ENCODE data around the gene PITPNC1.
"Not testable (repeated sequence)": the region's sequence is repeated elsewhere in the genome, so short reads cannot be mapped to it uniquely, and the experiment has no call there.

PITPNC1 gene

GRCh38 chr17:67636834-67637520 is 259.9 kb downstream of the PITPNC1 start:
- in situ Hi-C loops (cut with MboI; ENCODE audit: low sequenced_read_pairs): no loop called here

GRCh38 chr17:67637901-67638641 is 261.0 kb downstream of the PITPNC1 start:
- in situ Hi-C loops (cut with MboI; ENCODE audit: low sequenced_read_pairs): no loop called here

DNA sequence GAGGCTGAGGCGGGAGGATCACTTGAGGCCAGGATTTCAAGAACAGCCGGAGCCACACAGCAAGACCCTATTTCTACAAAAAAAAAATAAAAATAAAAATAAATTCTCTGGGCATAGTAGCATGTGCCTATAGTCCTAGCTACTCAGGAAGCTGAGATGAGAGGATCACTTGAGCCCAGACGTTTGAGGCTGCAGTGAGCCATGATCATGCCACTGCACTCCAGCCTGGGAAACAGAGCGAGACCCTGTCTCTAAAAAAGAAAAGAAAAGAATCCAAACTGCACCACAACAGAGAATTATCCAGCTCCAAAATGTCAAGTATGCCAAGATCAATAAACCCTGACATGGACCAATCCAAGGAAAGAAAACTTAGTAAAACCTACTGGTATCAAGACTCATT is 261.8 kb downstream of the PITPNC1 start:
- in situ Hi-C loops (cut with MboI; ENCODE audit: low sequenced_read_pairs): no loop called here

DNA sequence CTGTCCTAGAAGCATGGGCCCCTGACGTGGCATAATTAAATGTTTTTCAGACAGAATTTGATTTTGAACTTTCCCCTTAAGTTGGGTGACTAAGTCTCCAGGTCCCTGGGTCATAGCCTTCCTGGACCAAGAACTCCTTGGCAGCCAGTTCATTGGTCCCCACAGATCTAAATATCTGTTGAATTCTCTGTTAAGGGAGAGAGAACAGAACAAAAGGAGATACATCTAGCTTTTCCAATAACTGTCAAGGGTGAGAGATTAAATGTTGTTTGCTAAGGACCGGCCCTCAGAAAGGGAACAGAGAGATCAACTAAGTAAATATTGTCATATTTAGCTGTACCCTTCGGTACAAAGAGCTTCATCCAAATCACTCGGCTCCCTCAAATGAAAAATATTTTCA is 262.5 kb downstream of the PITPNC1 start:
- in situ Hi-C loops (cut with MboI; ENCODE audit: low sequenced_read_pairs): no loop called here

DNA sequence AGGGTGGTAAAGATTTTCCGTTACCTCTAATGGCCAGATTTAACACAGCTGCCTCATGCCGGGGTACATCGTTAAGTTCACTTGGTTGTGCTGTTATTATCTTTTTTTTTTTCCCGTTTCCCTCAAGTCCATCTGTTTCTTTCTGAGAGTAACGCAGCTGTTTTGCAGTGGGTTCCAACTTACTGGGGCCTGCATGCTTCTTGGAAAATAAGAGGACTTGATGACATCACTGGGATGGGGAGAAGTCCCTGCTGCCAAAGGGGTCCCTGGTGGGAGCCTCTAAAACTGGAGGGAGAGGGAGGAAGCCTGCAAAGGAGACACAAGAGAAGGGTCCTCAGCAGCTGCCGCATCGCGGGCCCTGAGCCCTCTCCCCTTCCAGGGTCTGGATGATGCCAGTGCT is 262.9 kb downstream of the PITPNC1 start:
- in situ Hi-C loops (cut with MboI; ENCODE audit: low sequenced_read_pairs): no loop called here

DNA sequence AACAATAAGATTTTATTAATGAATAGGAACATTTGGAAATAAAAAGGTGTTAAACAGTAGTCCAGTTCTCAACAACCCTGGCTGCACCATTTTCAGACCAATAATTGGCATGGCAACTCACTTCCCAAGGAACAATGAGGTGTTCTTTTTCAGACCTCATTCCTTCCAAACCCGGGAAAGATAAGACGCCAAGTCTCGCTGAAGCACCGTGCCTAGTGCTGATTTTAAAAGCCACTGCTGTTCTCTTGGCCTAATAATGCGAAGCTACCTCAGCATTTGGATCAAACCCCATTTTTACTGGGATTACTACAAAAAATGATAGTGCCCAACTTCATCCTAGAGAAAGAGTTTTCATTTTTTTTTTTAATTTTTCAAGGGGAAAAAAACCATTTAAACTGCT is 265.4 kb downstream of the PITPNC1 start:
- in situ Hi-C loops (cut with MboI; ENCODE audit: low sequenced_read_pairs): no loop called here

DNA sequence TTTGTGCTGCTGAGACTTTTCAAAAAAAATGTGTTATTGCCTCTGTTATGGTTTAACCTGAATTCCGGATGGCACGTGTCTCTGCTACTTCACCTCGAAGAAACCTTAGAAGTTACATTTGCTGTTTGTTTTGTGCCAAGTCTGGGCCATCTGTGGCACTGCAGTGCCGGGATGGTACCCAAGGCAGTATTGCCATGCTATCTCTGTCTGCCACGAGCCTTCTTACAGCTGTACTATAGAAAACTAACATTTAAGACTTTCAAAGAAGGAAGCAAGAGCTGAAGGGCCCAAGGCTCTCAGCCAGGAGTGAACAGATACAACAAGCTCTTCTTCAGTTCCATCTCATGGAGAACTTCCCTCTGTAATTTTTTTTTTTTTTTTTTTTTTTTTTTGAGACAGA is 267.0 kb downstream of the PITPNC1 start:
- in situ Hi-C loops (cut with MboI; ENCODE audit: low sequenced_read_pairs): no loop called here

DNA sequence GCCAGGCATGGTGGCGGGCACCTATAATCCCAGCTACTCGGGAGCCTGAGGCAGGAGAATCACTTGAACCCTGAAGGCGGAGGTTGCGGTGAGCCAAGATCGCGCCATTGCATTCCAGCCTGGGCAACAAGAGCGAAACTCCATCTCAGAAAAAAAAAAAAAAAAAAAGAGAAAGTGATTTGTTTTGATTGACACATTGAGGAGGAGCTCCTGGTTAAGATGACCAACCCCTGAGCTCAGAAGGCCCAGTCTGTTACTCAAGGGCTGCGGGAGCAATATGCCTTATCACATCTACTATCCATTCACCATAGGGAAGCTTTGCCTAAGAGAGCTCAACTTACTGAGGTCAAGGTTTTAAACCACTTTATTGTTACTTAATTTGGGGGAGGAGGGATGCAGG is 268.1 kb downstream of the PITPNC1 start:
- in situ Hi-C loops (cut with MboI; ENCODE audit: low sequenced_read_pairs): not testable (repeated sequence)

DNA sequence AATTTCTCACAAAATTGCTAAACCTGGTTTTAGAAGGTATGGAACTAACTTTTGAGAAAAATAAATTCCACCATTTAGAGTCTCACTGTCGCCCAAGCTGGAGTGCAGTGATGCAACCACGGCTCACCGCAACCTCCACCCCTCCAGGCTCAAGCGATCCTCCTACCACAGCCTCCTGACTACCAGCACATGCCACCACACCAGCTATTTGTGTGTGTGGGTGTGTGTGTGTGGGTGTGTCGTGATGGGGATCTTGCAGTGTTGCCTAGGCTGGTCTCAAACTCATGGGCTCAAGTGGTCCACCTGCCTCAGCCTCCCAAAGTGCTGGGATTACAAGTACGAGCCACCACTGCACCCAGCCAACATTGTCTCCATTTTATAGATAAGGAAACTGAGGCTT is 269.4 kb downstream of the PITPNC1 start:
- in situ Hi-C loops (cut with MboI; ENCODE audit: low sequenced_read_pairs): no loop called here

- in situ Hi-C loops (cut with MboI; ENCODE audit: low sequenced_read_pairs): no loop called here
Observed at GRCh38 chr17:67647482-67647881, 270.4 kb downstream of the PITPNC1 start.

DNA sequence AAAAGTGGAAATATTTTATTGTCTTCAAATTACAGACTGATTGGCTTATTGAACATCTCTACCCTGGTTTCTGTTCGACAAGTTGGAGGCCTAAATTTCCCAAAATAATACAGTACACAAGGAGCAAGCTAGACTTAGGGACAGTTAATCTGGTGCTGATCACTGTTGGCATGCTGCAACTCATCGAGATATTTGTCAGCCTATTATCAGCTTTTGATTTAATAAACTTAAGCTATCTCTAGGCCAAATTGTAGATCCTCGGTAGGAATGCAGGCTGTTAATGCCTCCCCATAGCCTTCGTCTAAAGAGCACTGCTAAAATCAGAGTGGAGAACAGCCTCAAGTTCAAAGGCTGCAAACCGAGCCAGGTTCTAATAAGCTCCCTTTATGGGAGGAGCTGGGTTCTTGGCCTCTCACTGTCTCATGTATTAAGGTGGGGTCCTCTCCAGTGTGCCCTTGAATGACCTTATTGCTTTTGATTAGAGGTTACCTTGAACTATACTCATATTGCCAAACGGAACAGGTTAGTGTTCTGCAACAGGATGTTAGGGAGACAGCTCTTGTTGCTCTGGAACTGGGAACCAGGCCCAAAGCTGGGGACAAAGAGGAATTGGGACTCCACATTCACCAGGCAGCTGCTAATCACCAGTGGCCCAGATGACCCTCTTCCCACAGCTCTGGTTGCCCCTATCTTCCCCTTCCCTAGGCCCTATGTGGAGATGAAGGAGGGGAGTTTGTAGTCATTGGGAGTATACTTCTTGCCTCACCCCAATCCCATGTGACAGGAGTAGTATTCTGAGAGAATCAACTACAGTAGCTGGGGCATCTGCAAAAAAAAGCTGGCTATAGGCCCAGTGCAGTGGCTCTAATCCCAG is 271.2 kb downstream of the PITPNC1 start:
- in situ Hi-C loops (cut with MboI; ENCODE audit: low sequenced_read_pairs): no loop called here

- in situ Hi-C loops (cut with MboI; ENCODE audit: low sequenced_read_pairs): not testable (repeated sequence)
Observed at GRCh38 chr17:67648906-67649295, 271.8 kb downstream of the PITPNC1 start.

DNA sequence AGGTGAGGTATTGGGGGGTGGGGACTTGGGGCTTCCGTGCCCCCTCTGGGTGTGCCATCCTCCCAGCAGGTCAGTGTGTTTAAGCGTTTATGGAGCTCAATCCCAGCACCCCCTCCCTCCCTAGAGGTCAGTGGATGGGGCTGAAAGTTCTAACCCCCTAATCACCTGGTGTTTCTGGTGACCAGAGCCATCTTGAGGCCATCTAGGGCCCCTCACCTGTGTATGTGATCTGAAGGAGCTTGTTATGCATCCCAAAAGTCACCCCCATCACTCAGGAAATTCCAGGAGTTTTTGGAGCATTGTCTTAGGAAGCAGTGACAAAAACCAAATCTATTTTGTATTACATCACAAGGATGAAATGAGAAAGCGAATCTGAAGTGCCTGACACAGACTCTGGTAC is 272.8 kb downstream of the PITPNC1 start:
- in situ Hi-C loops (cut with MboI; ENCODE audit: low sequenced_read_pairs): no loop called here

GRCh38 chr17:67651218-67651579 is 274.1 kb downstream of the PITPNC1 start:
- in situ Hi-C loops (cut with MboI; ENCODE audit: low sequenced_read_pairs): not testable (repeated sequence)

GRCh38 chr17:67652433-67652832 is 275.4 kb downstream of the PITPNC1 start:
- in situ Hi-C loops (cut with MboI; ENCODE audit: low sequenced_read_pairs): no loop called here

- in situ Hi-C loops (cut with MboI; ENCODE audit: low sequenced_read_pairs): no loop called here
Observed at GRCh38 chr17:67655478-67656148, 278.5 kb downstream of the PITPNC1 start.

DNA sequence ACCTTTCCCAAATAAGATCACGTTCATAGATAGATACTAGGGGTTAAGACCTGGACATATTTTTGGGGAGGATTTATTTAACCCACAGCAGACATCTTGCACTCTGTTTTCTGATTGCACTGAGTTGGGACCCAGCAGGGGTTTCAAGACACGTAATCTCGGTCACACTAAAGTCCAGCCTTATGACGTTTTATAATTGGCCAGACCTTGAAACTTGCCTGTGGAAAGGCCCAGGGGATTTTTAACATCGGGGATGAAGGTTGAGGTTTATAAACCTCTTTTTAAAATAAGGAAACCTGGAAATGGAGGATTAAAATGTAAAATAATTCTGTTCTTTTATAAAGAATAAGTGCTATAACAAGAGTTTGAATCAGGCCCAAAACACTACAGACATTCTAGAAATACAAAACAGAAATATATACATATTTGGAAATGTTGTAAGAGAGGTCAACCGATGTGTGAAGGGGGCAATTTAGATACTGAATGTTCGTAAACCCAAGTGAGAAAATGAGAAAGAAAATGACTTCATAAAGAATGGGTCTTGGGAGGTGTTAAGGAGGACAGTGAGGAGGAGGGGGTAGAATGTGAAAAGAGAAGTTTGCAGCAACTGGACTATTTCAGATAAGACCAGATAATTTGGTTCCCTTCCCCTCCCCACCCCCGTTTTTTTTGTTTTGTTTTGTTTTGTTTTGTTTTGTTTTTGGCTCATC is 279.6 kb downstream of the PITPNC1 start:
- in situ Hi-C loops (cut with MboI; ENCODE audit: low sequenced_read_pairs): no loop called here

DNA sequence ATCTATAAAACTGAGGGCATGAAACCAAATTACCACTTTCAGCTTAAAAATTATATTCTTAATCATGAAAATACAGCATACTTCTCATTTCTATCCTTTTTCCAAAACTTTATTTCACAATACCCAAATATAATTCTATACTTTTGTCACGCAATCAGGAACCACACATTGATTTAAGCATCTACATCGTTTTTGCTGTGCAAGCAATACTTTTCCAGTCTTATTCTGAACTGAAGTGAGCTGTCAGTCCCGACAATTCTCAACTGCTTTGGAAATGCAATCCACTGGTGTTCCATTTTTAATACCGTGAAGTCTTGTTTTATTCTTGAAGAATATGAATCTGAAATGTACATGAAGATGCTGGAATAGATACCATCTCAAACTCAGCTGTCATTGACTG is 280.5 kb downstream of the PITPNC1 start:
- in situ Hi-C loops (cut with MboI; ENCODE audit: low sequenced_read_pairs): no loop called here

DNA sequence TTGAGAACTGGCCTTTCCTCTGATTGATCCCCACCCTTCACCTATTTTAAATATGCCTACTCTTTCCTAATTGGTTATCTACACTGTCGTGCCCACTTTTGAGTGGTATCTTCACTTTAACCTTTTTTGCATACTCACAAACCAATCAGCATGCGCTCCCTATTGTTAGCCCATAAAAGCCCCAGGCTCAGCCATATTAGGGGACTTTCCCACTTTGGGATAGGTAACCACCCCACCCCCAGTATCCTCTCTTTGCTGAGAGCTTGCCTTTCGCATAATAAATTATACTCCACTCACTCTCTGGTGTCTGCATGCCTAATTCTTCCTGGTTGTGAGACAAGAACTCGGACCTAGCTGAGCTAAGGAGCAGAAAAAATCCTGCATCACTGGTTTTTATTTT is 281.2 kb downstream of the PITPNC1 start:
- in situ Hi-C loops (cut with MboI; ENCODE audit: low sequenced_read_pairs): no loop called here

- in situ Hi-C loops (cut with MboI; ENCODE audit: low sequenced_read_pairs): no loop called here
Observed at GRCh38 chr17:67659028-67659427, 281.9 kb downstream of the PITPNC1 start.

GRCh38 chr17:67662712-67663111 is 285.6 kb downstream of the PITPNC1 start:
- in situ Hi-C loops (cut with MboI; ENCODE audit: low sequenced_read_pairs): no loop called here

Measured in hTERT RPE-1 (cell line).